ENCODE data around the gene IVL.

The IVL gene

DNA sequence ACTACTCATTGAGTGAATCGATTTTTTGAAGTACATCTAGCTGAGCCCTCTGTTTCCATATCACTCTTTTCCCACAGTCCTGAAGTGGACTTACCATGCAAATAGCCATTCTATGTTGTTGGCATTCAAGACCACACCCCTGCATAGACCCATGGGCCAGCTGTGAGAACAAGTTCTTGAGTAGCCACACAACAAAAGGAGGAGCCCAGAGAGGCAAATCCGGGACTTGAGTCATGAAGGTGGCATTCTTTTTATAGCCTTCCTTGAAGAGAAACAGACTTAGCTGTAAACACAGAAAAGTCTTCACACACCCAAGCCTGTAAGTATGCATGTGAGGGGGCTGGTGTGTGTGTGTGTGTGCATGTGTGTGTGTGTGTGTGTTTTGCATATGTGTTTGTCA lies 24.9 kb downstream of the IVL start:
- no peak for DNase-seq (ENCODE audit: low read depth)
- TF ChIP-seq, protein P1, sequence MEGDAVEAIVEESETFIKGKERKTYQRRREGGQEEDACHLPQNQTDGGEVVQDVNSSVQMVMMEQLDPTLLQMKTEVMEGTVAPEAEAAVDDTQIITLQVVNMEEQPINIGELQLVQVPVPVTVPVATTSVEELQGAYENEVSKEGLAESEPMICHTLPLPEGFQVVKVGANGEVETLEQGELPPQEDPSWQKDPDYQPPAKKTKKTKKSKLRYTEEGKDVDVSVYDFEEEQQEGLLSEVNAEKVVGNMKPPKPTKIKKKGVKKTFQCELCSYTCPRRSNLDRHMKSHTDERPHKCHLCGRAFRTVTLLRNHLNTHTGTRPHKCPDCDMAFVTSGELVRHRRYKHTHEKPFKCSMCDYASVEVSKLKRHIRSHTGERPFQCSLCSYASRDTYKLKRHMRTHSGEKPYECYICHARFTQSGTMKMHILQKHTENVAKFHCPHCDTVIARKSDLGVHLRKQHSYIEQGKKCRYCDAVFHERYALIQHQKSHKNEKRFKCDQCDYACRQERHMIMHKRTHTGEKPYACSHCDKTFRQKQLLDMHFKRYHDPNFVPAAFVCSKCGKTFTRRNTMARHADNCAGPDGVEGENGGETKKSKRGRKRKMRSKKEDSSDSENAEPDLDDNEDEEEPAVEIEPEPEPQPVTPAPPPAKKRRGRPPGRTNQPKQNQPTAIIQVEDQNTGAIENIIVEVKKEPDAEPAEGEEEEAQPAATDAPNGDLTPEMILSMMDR (IDR thresholded peaks at IDR 0.05; ENCODE audit: control insufficient read depth, insufficient read depth, low read depth, low read length, missing control alignments): no peak
- H3K4me3 ChIP-seq (ENCODE audit: control insufficient read depth, low read depth, low read length): no peak overlapping the region

DNA sequence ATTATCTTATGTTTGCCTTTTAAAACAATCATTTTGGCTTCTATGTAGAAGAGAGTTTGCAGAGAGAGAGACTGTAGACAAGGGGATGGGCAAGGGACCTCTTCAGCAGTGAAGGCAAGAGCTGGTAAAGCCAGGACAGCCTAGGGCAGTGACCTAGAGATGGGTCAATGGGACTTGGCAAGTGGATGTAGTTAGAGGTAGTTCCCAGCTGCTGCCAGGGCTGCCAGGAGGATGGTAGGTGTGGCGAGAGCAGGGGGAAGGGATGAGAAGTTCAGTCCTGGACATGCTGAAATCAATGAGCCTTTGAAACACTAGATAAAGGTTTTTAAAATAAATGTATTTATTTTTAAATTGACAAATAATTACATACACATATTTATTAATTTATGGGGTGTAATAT lies 32.3 kb downstream of the IVL start:
- no peak for DNase-seq (ENCODE audit: low read depth)
- TF ChIP-seq, protein P1 (IDR thresholded peaks at IDR 0.05; ENCODE audit: control insufficient read depth, insufficient read depth, low read depth, low read length, missing control alignments): no peak

DNA sequence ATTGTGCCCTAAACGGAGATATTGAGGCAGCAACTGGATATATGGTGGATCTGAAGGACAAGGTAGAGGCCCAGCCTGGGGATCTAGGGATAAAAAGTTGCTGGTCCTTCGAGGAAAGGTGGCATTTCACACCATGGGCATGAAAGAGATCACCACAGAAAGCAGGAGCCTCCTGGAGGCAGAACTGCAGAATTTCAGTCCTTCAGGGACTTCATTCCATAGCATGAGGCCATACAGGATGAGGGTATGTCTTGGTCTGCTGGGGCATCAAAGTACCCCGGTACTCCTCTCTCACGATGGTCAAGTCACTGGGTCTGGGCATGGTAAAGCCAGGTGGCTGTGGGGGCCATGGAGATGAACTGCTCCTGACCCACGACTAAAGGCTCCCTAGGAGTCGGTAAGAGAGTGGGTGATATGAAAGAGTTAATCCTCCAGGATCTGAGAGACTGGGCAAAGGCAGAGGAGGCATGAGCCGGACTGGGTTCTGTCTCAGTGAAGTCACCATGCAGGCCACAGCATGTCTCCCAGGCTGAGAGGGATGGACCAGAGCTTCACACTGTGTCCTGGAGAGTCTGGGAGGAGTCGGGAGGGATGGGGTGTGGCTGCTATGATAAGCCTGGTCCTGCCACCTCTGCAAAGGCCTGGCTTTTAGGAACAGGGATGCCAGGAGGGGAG lies 32.8 kb downstream of the IVL start:
- TF ChIP-seq, protein P1 (IDR thresholded peaks at IDR 0.05; ENCODE audit: control insufficient read depth, insufficient read depth, low read depth, low read length, missing control alignments): no peak
- no peak overlapping the region for H3K4me3 ChIP-seq (ENCODE audit: control insufficient read depth, low read depth, low read length)
- DNase-seq (ENCODE audit: low read depth): no peak

More for the DNA sequence above, 32.3 kb downstream of the IVL start:
- H3K4me3 ChIP-seq (ENCODE audit: control insufficient read depth, low read depth, low read length): no peak overlapping the region

DNA sequence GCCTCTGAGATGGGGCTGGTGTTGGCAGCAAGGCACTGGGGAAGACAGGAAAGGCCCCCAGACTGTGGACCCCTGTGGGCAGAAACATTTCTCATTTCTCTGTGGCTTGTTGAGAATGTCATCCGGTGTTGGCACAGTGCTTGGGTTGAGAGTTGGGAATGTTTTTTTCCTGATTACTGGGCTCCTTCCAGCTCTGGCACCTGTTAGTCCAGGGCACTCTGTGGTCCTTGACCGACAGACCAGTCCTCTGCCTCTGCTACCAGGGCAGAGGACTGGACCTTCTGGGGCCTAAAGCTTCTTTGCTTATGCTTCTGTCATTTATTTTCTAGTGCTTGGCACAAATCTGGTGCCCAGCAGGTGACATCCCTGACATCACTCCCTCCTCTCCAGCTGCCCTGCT lies 33.8 kb downstream of the IVL start:
- no peak for DNase-seq (ENCODE audit: low read depth)
- TF ChIP-seq, protein P1 (IDR thresholded peaks at IDR 0.05; ENCODE audit: control insufficient read depth, insufficient read depth, low read depth, low read length, missing control alignments): no peak
- H3K4me3 ChIP-seq (ENCODE audit: control insufficient read depth, low read depth, low read length): no peak overlapping the region

DNA sequence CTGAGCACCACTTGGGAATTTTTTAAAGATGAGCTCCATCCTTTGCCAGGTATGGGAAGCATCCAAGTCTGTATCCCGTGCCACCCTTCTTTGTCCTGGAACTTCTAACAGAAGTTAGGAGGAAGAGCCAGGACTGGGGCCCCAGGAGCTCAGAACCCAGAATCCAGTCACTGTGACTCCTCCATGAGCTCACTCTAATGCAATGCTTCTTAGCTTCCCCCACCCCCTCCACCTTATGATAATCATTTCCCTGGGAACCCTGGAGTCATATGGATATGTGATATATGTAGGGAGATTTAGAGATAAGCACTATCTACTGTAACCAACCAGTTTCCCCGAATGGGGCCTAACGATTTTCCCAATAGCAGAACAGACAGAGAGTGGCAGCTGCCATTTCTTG lies 37.9 kb downstream of the IVL start:
- TF ChIP-seq, protein P1 (IDR thresholded peaks at IDR 0.05; ENCODE audit: control insufficient read depth, insufficient read depth, low read depth, low read length, missing control alignments): no peak
- DNase-seq (ENCODE audit: low read depth): no peak
- H3K4me3 ChIP-seq (ENCODE audit: control insufficient read depth, low read depth, low read length): no peak overlapping the region

DNA sequence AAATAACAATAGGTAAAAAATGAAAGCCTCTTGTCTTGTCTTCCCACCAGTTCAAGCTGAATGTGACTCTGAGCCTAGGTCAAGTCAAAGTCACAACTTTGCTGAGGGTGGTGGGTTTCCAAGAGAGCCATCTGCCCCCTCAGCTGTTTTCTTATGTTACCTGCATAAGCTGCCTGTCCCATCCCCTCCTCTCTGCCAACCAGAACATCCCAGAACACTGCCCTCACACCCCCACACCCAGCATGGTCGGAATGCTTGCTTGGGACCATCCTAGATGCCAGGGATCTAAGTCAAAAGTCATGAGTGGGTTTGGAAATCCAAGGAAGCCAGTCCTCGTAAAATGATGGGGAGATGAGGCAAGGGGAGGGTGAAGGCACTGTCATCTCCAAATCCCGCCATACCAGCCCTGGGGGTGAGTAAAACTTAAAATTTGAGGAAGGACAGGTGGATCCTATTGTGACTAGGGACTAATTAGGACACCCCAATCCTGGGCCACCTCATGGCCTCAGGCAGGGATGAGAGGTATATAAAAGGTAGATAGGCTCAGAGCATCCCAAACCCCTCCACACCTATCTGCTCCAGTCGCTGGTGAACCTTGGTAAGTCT lies 38.4 kb downstream of the IVL start, which contains the start of gene SPRR5:
Gene SPRR5, plus strand, starts transcription at position 556 of the 606 bp plus-strand sequence. CDS start 1,349 bp downstream, outside the sequence.
- no peak for DNase-seq (ENCODE audit: low read depth)
- TF ChIP-seq, protein P1 (IDR thresholded peaks at IDR 0.05; ENCODE audit: control insufficient read depth, insufficient read depth, low read depth, low read length, missing control alignments): no peak
- no peak within 1 kb of the TSS for H3K4me3 ChIP-seq (ENCODE audit: control insufficient read depth, low read depth, low read length)

Measured in AG09309 (cell line).